KMS-11 (cell line): Measurements from ENCODE around the gene ARHGEF37.

ENCODE experiments used
- H2AFZ ChIP-seq: fragments of 200-600 bp; sonication (generic); 2 replicates; pipeline ENCODE4 v1.6.1; 2016; ENCODE audit warnings: antibody characterized with exemption, mixed run types, low read depth
- H3K27ac ChIP-seq: fragments of 200-600 bp; sonication (generic); 2 replicates; pipeline ENCODE4 v1.6.1; 2016; ENCODE audit warnings: mild to moderate bottlenecking, mixed run types
- H3K27me3 ChIP-seq: fragments of 200-600 bp; sonication (generic); 2 replicates; pipeline ENCODE4 v1.6.1; 2017; ENCODE audit warnings: mild to moderate bottlenecking, low read depth, mixed run types, moderate library complexity; ENCODE audit not compliant: insufficient read depth
- H3K36me3 ChIP-seq: fragments of 200-600 bp; sonication (generic); 2 replicates; pipeline ENCODE4 v1.6.1; 2017; ENCODE audit warnings: mild to moderate bottlenecking, mixed run types; ENCODE audit not compliant: insufficient read depth
- H3K4me1 ChIP-seq: fragments of 200-600 bp; sonication (generic); 2 replicates; pipeline ENCODE4 v1.6.1; 2016; ENCODE audit warnings: mild to moderate bottlenecking, low read depth, mixed run types; ENCODE audit not compliant: poor library complexity, severe bottlenecking
- H3K4me2 ChIP-seq: fragments of 200-600 bp; sonication (generic); 2 replicates; pipeline ENCODE4 v1.7.0; 2016; ENCODE audit warnings: mild to moderate bottlenecking, mixed run types
- H3K4me3 ChIP-seq: fragments of 200-600 bp; sonication (generic); IDR thresholded peaks from 2 replicates; pipeline ENCODE4 v1.6.1; 2017; ENCODE audit warnings: low read depth, low read length, mixed read lengths; ENCODE audit not compliant: insufficient read depth
- H3K79me2 ChIP-seq: fragments of 200-600 bp; sonication (generic); 2 replicates; pipeline ENCODE4 v1.6.1; 2016; ENCODE audit warnings: low read depth, mixed run types; ENCODE audit not compliant: insufficient read depth
- H3K9ac ChIP-seq: fragments of 200-600 bp; sonication (generic); 2 replicates; pipeline ENCODE4 v1.6.1; 2016; ENCODE audit warnings: mild to moderate bottlenecking, mixed run types
- H4K20me1 ChIP-seq: fragments of 200-600 bp; sonication (generic); 2 replicates; pipeline ENCODE4 v1.6.1; 2016; ENCODE audit warnings: mild to moderate bottlenecking, mixed run types; ENCODE audit not compliant: insufficient read depth
- TF ChIP-seq, protein P1 (sequence below): fragments of 200-600 bp; sonication (generic); conservative IDR thresholded peaks from 2 replicates; pipeline ENCODE4 v1.6.1; 2017; ENCODE audit warnings: low read depth, mild to moderate bottlenecking, antibody characterized with exemption, low read length, moderate library complexity, mixed read lengths

Gene ARHGEF37

DNA sequence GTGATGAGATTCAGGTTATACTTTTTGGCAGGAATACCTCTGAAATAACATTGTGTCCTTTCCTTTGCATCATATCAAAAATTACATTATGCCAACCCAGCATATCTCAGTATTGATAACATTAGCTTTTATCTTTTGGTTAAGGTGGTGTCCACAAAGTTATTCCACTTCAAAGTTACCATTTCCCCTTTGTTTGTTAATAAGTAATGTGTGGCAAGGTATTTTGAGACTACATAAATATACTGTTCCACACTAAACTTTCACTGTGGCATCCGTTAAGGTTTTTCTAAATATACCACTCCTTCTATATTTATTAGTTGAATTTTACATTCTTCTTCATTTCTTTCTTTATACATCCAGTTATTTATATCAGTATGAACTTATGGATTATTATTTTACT lies 14.1 kb upstream of the ARHGEF37 start:
- Histone ChIP-seq H3K4me2 (no peak overlapping the region), H3K27me3 (no peaks in the 10 kb centered on the region), H4K20me1 (no peaks in the 10 kb centered on the region), H2AFZ (no peak overlapping the region), H3K4me3 (no peak overlapping the region), H3K9ac (no peak overlapping the region), H3K36me3 (no peaks in the 10 kb centered on the region), H3K27ac (no peak overlapping the region), H3K79me2 (no peaks in the 10 kb centered on the region), H3K4me1 (peaks cover 24% of the 10 kb centered on the region)
- TF ChIP-seq, protein P1, sequence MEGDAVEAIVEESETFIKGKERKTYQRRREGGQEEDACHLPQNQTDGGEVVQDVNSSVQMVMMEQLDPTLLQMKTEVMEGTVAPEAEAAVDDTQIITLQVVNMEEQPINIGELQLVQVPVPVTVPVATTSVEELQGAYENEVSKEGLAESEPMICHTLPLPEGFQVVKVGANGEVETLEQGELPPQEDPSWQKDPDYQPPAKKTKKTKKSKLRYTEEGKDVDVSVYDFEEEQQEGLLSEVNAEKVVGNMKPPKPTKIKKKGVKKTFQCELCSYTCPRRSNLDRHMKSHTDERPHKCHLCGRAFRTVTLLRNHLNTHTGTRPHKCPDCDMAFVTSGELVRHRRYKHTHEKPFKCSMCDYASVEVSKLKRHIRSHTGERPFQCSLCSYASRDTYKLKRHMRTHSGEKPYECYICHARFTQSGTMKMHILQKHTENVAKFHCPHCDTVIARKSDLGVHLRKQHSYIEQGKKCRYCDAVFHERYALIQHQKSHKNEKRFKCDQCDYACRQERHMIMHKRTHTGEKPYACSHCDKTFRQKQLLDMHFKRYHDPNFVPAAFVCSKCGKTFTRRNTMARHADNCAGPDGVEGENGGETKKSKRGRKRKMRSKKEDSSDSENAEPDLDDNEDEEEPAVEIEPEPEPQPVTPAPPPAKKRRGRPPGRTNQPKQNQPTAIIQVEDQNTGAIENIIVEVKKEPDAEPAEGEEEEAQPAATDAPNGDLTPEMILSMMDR = no peak

DNA sequence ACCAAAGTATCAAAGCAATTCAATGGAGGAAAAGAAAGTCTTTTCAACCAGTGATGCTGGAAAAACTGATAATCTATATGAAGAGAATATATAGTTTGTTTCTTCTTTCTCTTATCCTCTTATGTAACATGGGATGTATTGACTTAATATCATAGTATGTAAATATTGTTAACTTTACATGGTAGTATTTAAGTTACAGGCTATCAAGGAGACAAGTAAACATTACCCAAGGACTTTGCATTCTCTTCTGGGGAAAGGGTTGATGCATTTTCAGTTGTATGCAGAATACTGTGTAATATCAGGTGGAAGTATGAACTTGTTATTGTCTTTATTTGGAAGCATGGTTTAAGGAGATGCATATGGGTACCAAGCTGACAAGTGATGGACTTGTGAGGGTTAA lies 9.1 kb upstream of the ARHGEF37 start:
- no peaks in the 10 kb centered on the region for H3K79me2 ChIP-seq
- no peak overlapping the region for H2AFZ ChIP-seq
- H3K4me3 ChIP-seq = no peak overlapping the region
- no peak overlapping the region for H3K27ac ChIP-seq
- no peaks in the 10 kb centered on the region for H4K20me1 ChIP-seq
- TF ChIP-seq, protein P1 = no peak
- no peaks in the 10 kb centered on the region for H3K27me3 ChIP-seq
- no peaks in the 10 kb centered on the region for H3K36me3 ChIP-seq
- no peak overlapping the region for H3K9ac ChIP-seq
- H3K4me1 ChIP-seq = no peaks in the 10 kb centered on the region
- H3K4me2 ChIP-seq = no peak overlapping the region

DNA sequence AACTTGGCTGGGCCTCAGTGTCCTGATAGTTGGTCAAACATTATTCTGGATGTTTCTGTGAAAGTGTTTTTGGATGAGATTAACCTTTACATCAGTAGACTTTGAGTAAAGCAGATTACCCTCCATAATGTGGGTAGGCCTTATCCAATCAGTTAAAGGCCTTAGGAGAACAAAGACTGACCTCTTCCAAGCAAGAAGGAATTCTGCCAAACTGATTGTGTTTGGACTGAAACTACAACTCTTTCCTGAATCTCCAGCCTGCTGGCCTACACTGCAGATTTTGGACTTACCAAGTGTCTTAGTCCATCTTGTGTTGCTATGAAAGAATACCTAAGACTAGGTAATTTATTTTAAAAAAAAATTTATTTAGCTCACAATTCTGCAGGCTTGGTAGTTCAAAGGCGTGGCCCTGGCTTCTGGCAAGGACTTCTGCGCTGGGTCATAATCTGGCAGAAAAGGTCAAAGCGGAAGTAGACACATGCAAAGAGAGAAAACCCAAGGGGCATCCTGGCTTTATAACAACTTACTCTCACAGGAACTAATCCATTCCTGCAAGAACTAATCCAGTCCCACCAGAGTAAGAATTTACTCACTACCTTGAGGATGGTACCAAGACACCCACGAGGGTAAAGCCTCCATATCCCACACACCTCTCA lies 8.6 kb upstream of the ARHGEF37 start:
- no peak overlapping the region for H3K9ac ChIP-seq
- H3K36me3 ChIP-seq = no peaks in the 10 kb centered on the region
- no peaks in the 10 kb centered on the region for H3K4me1 ChIP-seq
- no peaks in the 10 kb centered on the region for H3K79me2 ChIP-seq
- H3K27me3 ChIP-seq = no peaks in the 10 kb centered on the region
- H3K4me2 ChIP-seq = no peak overlapping the region
- no peak overlapping the region for H2AFZ ChIP-seq
- H3K27ac ChIP-seq = no peak overlapping the region
- H3K4me3 ChIP-seq = no peak overlapping the region
- TF ChIP-seq, protein P1 = no peak
- H4K20me1 ChIP-seq = no peaks in the 10 kb centered on the region

DNA sequence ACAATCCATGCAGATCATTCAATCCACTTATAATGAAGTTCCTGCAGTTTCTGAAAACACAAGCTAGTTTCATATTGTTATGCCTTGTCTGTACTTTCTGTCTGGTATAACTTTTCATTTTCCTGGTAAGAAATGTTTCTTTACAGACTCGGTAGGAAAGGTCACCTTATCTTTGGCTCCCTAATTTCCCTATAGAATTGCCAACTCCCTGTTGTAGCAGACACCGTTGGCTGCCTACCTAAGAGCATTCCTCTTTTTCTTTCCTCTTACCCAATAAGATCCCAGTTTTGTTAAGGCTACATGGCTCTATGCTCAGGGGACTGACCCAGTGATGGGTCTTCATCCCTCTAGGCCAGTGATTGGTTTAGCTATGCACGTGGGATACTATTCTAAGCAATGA lies 6.2 kb upstream of the ARHGEF37 start:
- H3K4me2 ChIP-seq = no peak overlapping the region
- H3K4me3 ChIP-seq = no peak overlapping the region
- no peaks in the 10 kb centered on the region for H3K27me3 ChIP-seq
- no peaks in the 10 kb centered on the region for H3K36me3 ChIP-seq
- H4K20me1 ChIP-seq = no peaks in the 10 kb centered on the region
- no peak overlapping the region for H3K9ac ChIP-seq
- no peaks in the 10 kb centered on the region for H3K79me2 ChIP-seq
- no peaks in the 10 kb centered on the region for H3K4me1 ChIP-seq
- TF ChIP-seq, protein P1 = no peak
- no peak overlapping the region for H2AFZ ChIP-seq
- no peak overlapping the region for H3K27ac ChIP-seq
